ENCODE data around the gene ARL10.
A peak's percentile ranks its signal among the peaks of the same experiment; 100 is the strongest.

The ARL10 gene

DNA sequence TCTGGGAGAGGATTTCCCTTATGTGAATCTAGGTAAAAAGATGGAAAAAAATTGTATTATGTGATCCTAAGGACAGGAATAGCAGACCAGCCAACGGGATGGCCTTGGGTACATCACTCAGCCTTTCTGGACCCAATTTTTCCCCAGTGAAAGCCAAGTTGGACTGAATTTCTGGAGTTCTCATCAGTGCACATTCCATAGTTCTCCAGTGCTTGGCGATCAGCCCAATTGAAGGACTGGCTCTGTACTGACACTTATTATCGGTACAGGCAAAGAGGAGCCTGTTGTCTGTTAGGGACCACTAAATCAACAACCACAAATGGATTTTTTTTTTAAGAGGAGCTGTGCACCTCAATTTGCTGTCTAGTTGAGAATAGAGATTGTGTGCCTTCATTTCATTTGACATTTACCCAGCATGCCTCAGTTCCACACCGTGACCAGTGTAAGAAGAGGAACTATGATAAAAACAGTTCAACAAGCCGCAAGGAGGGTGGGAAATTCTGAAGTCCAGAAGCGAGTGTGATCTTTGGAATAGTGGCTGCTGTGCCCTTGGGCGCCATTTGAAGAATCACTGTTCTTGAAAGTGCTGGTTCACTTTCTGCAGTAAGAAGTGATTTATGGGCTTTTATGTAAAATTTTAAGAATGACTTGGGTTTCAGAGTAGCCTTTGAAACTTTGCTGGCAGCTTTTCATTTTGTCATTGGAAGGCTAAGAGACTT, 8.0 kb downstream of the ARL10 start:
- H3K27ac Mint-ChIP-seq, result no peak overlapping the region
- H3K4me1 Mint-ChIP-seq (ENCODE audit: low read depth), result no peaks in the 10 kb centered on the region
- H3K4me3 Mint-ChIP-seq, result no peak overlapping the region
- H3K27me3 Mint-ChIP-seq (ENCODE audit: low read depth), result no peaks in the 10 kb centered on the region
- H3K9me3 Mint-ChIP-seq, result no peaks in the 10 kb centered on the region
- peaks cover 8% of the 10 kb centered on the region for H3K36me3 Mint-ChIP-seq (ENCODE audit: low read depth)

DNA sequence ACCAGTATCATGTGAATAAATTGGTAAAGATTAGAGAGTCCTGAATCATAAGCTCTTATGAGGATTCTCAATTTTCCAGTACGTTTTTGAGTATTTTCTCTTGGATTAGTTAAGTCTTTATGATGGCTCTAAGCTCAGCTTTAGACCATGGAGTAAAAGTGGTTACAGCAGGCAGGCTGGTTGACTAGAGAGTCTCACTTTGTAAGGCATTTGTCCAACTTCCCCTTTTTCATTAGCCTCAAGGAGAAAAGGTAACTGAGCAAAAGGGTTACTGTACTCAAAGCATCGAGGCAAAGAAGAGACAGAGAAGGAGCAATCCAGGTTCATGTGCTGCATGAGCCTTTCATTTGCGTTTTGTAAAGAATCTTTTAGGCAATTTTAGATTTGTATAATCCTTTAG, 14.6 kb downstream of the ARL10 start:
- Mint-ChIP-seq H3K27ac (no peak overlapping the region), H3K36me3 (ENCODE audit: low read depth) (peaks cover 21% of the 10 kb centered on the region), H3K4me1 (ENCODE audit: low read depth) (no peaks in the 10 kb centered on the region), H3K27me3 (ENCODE audit: low read depth) (no peaks in the 10 kb centered on the region), H3K9me3 (no peaks in the 10 kb centered on the region), H3K4me3 (no peak overlapping the region)

DNA sequence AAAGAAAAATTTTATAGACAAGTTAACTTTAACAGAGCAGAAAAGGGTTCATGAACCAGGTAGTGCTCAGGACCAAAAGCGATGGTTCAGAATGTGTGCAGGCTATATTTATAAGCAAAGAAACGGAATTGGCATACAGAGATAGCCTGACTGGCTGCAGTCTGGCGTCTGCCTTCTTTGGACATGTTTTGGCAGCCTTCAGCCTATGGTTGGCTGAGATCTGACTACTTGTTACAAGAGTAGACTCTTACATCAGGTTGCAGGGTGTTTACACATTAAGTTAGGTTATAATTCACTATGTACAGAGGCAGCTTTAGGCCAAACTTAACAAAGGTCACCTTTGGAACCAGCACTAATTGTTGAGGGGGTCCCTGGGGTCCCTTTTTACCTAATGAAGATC, 16.1 kb downstream of the ARL10 start:
- Mint-ChIP-seq H3K4me1 (ENCODE audit: low read depth) (peaks cover 7% of the 10 kb centered on the region), H3K27me3 (ENCODE audit: low read depth) (no peaks in the 10 kb centered on the region), H3K36me3 (ENCODE audit: low read depth) (peaks cover 27% of the 10 kb centered on the region), H3K9me3 (no peaks in the 10 kb centered on the region), H3K27ac (no peak overlapping the region), H3K4me3 (no peak overlapping the region)

DNA sequence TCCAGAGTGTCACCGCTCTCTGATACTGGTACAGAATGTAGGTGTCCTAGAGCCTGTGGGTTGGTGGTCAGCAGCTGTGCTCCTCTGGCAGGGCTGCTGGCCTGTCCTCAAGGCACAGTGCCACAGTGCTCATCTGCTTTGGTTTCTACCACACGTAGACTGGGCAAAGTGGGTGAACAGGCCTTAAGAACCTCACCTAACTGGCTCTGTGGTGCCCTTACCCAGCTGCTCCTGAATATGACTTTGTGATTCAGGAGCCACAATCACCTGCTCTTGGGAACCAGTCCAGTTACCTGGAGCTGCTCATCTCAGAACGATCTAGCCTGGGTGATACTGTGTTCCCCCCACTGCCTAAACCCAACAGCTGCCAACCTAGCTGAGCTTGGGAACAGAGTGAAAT, 16.7 kb downstream of the ARL10 start:
- Mint-ChIP-seq H3K27me3 (ENCODE audit: low read depth) (no peaks in the 10 kb centered on the region), H3K36me3 (ENCODE audit: low read depth) (peaks cover 29% of the 10 kb centered on the region), H3K4me3 (no peak overlapping the region), H3K4me1 (ENCODE audit: low read depth) (peaks cover 11% of the 10 kb centered on the region), H3K27ac (no peak overlapping the region), H3K9me3 (no peaks in the 10 kb centered on the region)

DNA sequence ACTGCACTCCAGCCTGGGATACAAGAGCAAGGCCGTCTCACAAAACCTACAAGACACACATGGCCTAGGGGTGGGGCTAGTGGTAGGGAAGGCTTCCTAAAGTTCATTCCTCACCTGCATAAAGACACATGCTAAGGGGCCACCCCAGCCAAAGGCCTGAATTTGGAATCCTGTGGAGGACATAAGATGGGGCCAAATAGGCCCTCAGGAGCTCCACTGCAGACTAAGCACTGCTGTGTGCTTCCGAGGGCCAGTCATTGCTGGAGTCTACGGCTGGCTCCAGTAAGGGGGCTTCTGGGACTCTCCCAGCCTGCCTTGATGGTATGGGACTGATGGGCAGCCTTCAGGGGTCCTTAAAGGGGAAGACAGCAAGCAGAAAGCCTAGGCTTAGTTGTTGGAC, 17.4 kb downstream of the ARL10 start:
- H3K36me3 Mint-ChIP-seq (ENCODE audit: low read depth), result peaks cover 30% of the 10 kb centered on the region
- H3K27ac Mint-ChIP-seq, result no peak overlapping the region
- no peaks in the 10 kb centered on the region for H3K27me3 Mint-ChIP-seq (ENCODE audit: low read depth)
- H3K9me3 Mint-ChIP-seq, result no peaks in the 10 kb centered on the region
- peaks cover 19% of the 10 kb centered on the region for H3K4me1 Mint-ChIP-seq (ENCODE audit: low read depth)
- no peak overlapping the region for H3K4me3 Mint-ChIP-seq

DNA sequence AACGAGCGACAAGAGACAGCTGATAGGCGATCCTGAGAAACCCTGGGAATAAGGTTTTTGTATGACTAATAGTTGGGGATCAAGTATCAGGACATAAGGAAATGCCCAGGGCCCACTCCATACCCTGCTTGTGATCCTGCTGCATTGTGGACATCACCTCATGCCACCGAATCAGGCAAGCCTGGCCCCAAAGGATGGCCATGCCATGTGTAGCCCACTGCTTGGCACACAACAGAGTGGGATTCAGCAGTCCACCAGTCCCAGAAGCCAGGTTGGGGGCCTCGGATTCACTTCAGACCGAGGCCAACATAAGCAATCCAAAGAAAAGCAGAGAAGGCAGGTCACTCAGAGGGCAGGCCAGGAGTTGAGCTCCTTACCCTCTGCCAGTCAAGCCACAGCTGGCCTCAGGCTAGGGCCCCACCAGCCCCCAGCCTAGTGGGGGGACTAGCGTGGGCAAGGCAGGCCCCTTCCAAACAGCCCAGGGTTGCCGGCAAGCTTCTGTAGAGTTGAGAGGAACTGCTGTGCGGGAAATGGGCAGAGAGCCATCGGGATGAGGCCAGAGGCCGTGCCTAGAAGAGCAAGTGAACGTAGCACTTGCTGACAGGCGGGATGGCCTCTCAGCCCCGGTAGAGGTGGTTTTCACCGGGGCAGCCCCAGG, 18.1 kb downstream of the ARL10 start:
- H3K9me3 Mint-ChIP-seq, result no peaks in the 10 kb centered on the region
- H3K4me3 Mint-ChIP-seq, result no peak overlapping the region
- H3K36me3 Mint-ChIP-seq (ENCODE audit: low read depth), result peaks cover 32% of the 10 kb centered on the region
- H3K27me3 Mint-ChIP-seq (ENCODE audit: low read depth), result no peaks in the 10 kb centered on the region
- H3K27ac Mint-ChIP-seq, result no peak overlapping the region
- peaks cover 19% of the 10 kb centered on the region for H3K4me1 Mint-ChIP-seq (ENCODE audit: low read depth)

DNA sequence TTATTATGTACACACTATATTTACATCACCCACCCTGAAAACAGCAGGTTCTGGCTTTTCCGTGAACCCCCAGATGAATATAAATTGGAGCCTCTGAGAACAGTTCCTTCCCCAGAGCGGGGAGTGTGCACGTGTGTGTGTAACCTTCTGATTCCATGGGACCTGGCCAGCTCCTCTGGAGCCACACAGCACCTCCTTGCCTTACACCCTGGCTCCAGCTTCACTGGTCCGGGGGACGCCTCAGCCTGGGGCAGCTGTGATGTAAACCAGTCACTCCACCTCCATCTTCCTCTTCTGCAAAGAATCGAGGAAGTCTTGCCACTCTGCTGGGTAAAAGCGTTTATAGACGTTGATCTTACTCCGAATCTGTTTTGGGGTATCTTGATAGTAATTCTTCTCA, 18.7 kb downstream of the ARL10 start:
- H3K9me3 Mint-ChIP-seq, result no peaks in the 10 kb centered on the region

DNA sequence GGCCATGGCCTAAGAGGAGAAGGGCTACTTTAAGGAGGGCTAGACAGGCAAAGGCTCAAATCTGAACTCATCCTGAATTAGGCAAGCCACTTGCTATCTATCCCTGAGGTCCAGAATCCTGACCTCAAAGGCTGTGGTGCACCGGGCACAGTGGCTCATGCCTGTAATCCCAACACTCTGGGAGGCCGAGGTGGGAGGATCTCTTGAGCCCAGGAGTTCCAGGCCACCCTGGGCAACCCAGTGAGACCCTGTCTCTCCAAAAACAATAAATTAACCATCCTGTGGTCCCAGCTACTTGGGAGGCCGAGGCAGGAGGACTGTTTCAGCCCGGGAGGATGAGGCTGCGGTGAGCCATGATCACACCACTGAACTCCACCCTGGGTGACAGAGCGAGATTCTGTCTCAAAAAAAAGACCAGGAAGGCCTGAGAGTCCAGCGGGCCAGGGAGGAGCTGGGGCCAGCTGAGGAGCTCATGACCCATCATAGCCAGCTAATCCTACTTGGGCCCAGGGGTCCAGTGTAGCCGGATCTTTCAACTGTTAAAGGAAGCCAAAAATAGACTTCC, 19.2 kb downstream of the ARL10 start:
- Mint-ChIP-seq H3K36me3 (ENCODE audit: low read depth) (peaks cover 32% of the 10 kb centered on the region), H3K27ac (no peak overlapping the region), H3K4me1 (ENCODE audit: low read depth) (peaks cover 19% of the 10 kb centered on the region), H3K9me3 (no peaks in the 10 kb centered on the region), H3K4me3 (no peak overlapping the region), H3K27me3 (ENCODE audit: low read depth) (no peaks in the 10 kb centered on the region)

More for the DNA sequence above, 18.7 kb downstream of the ARL10 start:
- Mint-ChIP-seq H3K4me1 (ENCODE audit: low read depth) (peaks cover 19% of the 10 kb centered on the region), H3K4me3 (no peak overlapping the region), H3K27me3 (ENCODE audit: low read depth) (no peaks in the 10 kb centered on the region), H3K36me3 (ENCODE audit: low read depth) (peaks cover 32% of the 10 kb centered on the region), H3K27ac (no peak overlapping the region)

DNA sequence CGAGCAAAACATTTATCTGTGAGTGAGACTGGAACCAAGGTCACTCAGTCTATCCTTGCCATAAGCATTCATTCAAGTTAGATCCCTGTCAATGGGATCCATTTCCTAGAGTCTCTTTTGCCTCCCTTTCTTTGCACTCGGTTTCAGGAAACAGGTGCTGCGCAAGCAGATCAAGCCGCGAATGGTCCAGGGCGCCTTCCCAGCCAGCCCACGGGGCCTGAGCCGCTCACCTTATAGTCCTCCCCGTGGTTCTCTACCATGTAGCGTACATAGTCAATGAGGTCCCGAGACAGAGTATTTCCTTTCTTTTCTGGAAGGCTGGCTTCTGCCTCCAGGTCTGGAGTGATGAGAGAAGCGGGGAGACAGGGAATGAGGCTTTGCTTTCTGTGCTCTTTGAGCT, 19.7 kb downstream of the ARL10 start:
- Mint-ChIP-seq H3K36me3 (ENCODE audit: low read depth) (peaks cover 28% of the 10 kb centered on the region), H3K4me3 (no peak overlapping the region), H3K27ac (no peak overlapping the region), H3K27me3 (ENCODE audit: low read depth) (no peaks in the 10 kb centered on the region), H3K4me1 (ENCODE audit: low read depth) (peaks cover 22% of the 10 kb centered on the region), H3K9me3 (no peaks in the 10 kb centered on the region)

DNA sequence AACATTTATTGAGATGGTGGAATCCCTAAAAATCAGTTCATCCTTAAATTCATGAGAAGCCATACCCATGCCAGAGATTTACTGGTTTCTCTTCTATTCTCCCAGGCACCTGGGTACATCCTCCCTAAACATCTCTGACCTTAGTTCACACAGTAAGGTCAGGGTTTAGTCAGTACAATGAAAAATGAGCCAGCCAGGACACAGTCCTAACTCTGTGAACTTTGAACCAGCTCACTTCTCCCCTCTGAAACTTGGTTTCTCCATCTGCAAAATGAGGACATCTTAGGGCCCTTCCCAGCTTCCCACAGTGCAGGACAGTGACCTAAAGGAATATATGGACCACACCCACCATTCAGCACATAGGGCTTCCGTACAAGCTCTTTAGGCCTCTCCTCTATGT, 21.2 kb downstream of the ARL10 start:
- Mint-ChIP-seq H3K4me3 (peak overlapping the region; percentile 40), H3K36me3 (ENCODE audit: low read depth) (peaks cover 28% of the 10 kb centered on the region), H3K27ac (no peak overlapping the region), H3K4me1 (ENCODE audit: low read depth) (peaks cover 22% of the 10 kb centered on the region), H3K27me3 (ENCODE audit: low read depth) (no peaks in the 10 kb centered on the region), H3K9me3 (no peaks in the 10 kb centered on the region)

DNA sequence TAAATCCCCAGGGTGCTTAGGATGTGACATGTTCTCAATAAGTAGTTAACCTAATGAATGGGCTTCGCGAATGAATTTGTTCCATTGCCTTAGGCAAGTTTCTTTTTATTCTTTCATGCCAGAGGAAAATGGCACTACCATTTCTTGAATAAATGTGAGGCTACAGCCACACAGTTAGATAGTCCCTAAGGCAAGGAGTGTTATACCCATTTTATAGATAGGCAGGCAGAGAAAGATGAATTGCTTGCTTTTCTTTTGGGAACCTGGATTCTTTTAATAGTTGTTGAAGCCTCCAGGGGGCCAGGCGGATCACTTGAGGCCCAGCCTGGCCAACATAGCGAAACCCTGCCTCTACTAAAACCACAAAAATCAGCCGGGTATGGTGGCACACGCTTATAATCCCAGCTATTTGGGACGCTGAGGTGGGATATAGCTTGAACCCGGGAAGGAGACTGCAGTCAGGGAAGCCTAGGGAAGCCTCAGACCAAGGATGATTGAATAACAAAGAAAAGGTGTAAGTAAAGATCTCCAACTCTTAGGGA, 22.2 kb downstream of the ARL10 start:
- peaks cover 30% of the 10 kb centered on the region for H3K36me3 Mint-ChIP-seq (ENCODE audit: low read depth)
- H3K27me3 Mint-ChIP-seq (ENCODE audit: low read depth), result no peaks in the 10 kb centered on the region
- no peaks in the 10 kb centered on the region for H3K9me3 Mint-ChIP-seq
- H3K4me3 Mint-ChIP-seq, result peak overlapping the region; percentile 98
- H3K4me1 Mint-ChIP-seq (ENCODE audit: low read depth), result peaks cover 22% of the 10 kb centered on the region
- peak overlapping the region; percentile 100 for H3K27ac Mint-ChIP-seq

DNA sequence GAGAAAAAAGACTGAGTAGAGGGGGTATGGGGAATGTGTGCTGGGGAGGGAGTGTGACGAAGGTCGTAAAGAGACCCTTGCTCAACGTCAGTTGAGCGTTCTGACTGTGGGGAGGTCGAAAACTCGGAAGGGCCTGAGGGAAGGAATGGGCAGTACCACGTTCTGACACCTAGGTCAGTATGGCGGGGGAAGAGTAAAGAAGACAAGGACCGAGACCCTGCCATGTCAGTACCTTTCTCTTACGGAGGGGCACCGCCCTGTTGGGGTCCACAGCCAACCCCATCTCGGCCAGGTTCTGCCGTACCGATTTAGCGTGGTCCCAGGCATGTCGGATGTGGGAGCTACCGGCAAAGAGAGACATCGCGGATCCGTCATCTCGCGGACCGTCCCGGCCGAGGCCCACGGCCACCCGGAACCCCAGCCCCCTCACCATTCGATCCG, 22.7 kb downstream of the ARL10 start:
- Mint-ChIP-seq H3K27me3 (ENCODE audit: low read depth) (no peaks in the 10 kb centered on the region), H3K4me1 (ENCODE audit: low read depth) (peaks cover 22% of the 10 kb centered on the region), H3K27ac (peak overlapping the region; percentile 100), H3K4me3 (peak overlapping the region; percentile 98), H3K9me3 (no peaks in the 10 kb centered on the region), H3K36me3 (ENCODE audit: low read depth) (peaks cover 29% of the 10 kb centered on the region)

DNA sequence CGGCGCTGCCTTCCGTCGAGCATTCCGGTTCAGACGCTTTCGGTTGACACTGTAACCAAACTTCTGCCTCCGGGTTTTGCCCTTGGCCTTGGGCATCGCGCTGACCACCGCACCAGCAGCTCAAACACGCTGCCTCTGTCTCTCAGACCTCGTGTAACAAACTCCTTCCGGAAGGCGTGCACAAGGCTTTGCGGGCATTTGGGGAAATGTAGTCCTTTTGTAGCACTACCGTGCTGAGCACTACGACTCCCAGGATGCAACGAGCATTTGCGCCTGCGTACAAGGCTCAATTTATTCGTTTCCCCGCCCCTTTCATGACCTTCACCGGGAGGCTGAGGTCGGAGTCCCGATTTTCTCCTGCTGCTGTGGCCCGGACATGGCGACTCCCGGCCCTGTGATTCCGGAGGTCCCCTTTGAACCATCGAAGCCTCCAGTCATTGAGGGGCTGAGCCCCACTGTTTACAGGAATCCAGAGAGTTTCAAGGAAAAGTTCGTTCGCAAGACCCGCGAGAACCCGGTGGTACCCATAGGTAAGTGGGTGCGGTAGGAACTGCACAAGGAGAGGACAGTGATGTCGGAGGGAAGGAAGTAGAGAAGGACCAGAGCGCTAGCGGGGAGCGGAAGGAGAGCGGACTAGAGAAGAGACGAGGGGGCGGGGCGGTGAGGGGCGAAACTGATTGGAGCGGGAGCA, 23.3 kb downstream of the ARL10 start, which contains the start of the genes HIGD2A and NOP16:
Gene HIGD2A, plus strand, starts transcription at position 308 of the 691 bp plus-strand sequence. Its CDS starts 69 bp downstream, at position 377.
Gene NOP16, minus strand, starts transcription at position 155 of the 691 bp plus-strand sequence. Its CDS starts 59 bp downstream, at position 96.
- Mint-ChIP-seq H3K27me3 (ENCODE audit: low read depth) (no peaks in the 10 kb centered on the region), H3K4me3 (peak within 1 kb of the TSS; percentile 98), H3K27ac (peak within 1 kb of the TSS; percentile 100), H3K4me1 (ENCODE audit: low read depth) (peaks cover 22% of the 10 kb centered on the region), H3K36me3 (ENCODE audit: low read depth) (peaks cover 33% of the 10 kb centered on the region), H3K9me3 (no peaks in the 10 kb centered on the region)
